PC-3 (cell line): Measurements from ENCODE around the gene C11orf68. TPM values are rescaled to one million over a fixed set of nuclear protein-coding genes. Genes with fewer than 3 reads are reported as not detected.
"Not testable (repeated sequence)": the region's sequence is repeated elsewhere in the genome, so short reads cannot be mapped to it uniquely, and the experiment has no call there.

ENCODE experiments used
- ATAC-seq: fragments of 200-7000 bp; cut with Tn5 transposase; 2 replicates; pipeline ENCODE4 v1.9.1; 2020; ENCODE audit warnings: mild to moderate bottlenecking, moderate library complexity
- BruUV-seq: library from RNA; stranded (reverse); fragments of 400-500 nt; replicated peaks from 2 replicates; lab custom pipeline; 2021; lab: Mats Ljungman, UMichigan
- CTCF ChIA-PET: fragments of 300-600 bp; sonication (Branson Sonifier 250); formaldehyde crosslinking; loops from one replicate; lab custom pipeline; 2022; ENCODE audit warnings: antibody characterized with exemption; lab: Charles Lee
- POLR2A ChIA-PET: fragments of 300-600 bp; sonication (Branson Sonifier 250); formaldehyde crosslinking; loops from one replicate; lab custom pipeline; 2022; ENCODE audit warnings: antibody characterized with exemption; ENCODE audit not compliant: unreplicated experiment; lab: Charles Lee
- DNase-seq: peaks from one replicate; pipeline ENCODE4 v3.0.0-alpha.2; 2015
- H2AFZ ChIP-seq: fragments of 300-600 bp; sonication (generic); 2 replicates; pipeline ENCODE4 v1.6.0; 2016; ENCODE audit warnings: antibody characterized with exemption, low read length
- H3F3A ChIP-seq: fragments of 300-600 bp; sonication (generic); one replicate; pipeline ENCODE4 v1.6.0; 2017; ENCODE audit warnings: antibody characterized with exemption, low read length, control low read depth, mild to moderate bottlenecking; ENCODE audit not compliant: unreplicated experiment
- H3K27ac ChIP-seq: fragments of 300-600 bp; sonication (generic); 2 replicates; pipeline ENCODE4 v1.5.1; 2016; ENCODE audit warnings: mild to moderate bottlenecking, low read length
- H3K27me3 ChIP-seq: fragments of 300-600 bp; sonication (generic); 2 replicates; pipeline ENCODE4 v1.6.1; 2016; ENCODE audit warnings: low read length, mixed read lengths
- H3K36me3 ChIP-seq: fragments of 300-600 bp; sonication (generic); 2 replicates; pipeline ENCODE4 v1.6.1; 2016; ENCODE audit warnings: low read depth, mixed run types, low read length, mixed read lengths
- H3K4me1 ChIP-seq: fragments of 300-600 bp; sonication (generic); 2 replicates; pipeline ENCODE4 v1.5.1; 2016; ENCODE audit warnings: low read length; ENCODE audit not compliant: insufficient read depth
- H3K4me2 ChIP-seq: fragments of 300-600 bp; sonication (generic); 2 replicates; pipeline ENCODE4 v1.6.0; 2016; ENCODE audit warnings: low read length
- H3K4me3 ChIP-seq: fragments of 300-600 bp; sonication (generic); 2 replicates; pipeline ENCODE4 v1.5.1; 2016; ENCODE audit warnings: mild to moderate bottlenecking, low read length, mixed read lengths
- H3K79me2 ChIP-seq: fragments of 300-600 bp; sonication (generic); 2 replicates; pipeline ENCODE4 v1.6.1; 2017; ENCODE audit warnings: low read length, mixed read lengths
- H3K9ac ChIP-seq: fragments of 300-600 bp; sonication (generic); 2 replicates; pipeline ENCODE4 v1.6.0; 2016; ENCODE audit warnings: mild to moderate bottlenecking, low read length
- H3K9me2 ChIP-seq: fragments of 300-600 bp; sonication (generic); replicated peaks from 2 replicates; pipeline ENCODE4 v1.6.1; 2016; ENCODE audit warnings: mixed run types, low read length, mixed read lengths
- H3K9me3 ChIP-seq: fragments of 300-600 bp; sonication (generic); 2 replicates; pipeline ENCODE4 v1.6.1; 2016; ENCODE audit warnings: low read length, mixed read lengths
- H4K20me1 ChIP-seq: fragments of 300-600 bp; sonication (generic); 2 replicates; pipeline ENCODE4 v1.6.1; 2016; ENCODE audit warnings: low read length, mixed read lengths
- CTCF ChIP-seq: fragments of 300-600 bp; sonication (generic); conservative IDR thresholded peaks from 2 replicates; pipeline ENCODE4 v1.5.1; 2017; ENCODE audit warnings: antibody characterized with exemption, low read depth, mild to moderate bottlenecking, low read length
- EZH2 ChIP-seq: fragments of 300-600 bp; sonication (generic); IDR thresholded peaks from one replicate; pipeline ENCODE4 v1.6.1; 2017; ENCODE audit warnings: antibody characterized with exemption, mild to moderate bottlenecking, low read length; ENCODE audit not compliant: unreplicated experiment
- EZH2phosphoT487 ChIP-seq: fragments of 300-600 bp; sonication (generic); IDR thresholded peaks from 2 replicates; pipeline ENCODE4 v1.6.1; 2018; ENCODE audit warnings: mild to moderate bottlenecking, antibody characterized with exemption, low read length, borderline replicate concordance
- intact Hi-C: fragments of 100-400 bp; cut with micrococcal nuclease; formaldehyde crosslinking; loops from 2 replicates; pipeline ENCODE4 v1.9.0; 2023
- total RNA-seq: library from RNA; depleted of rRNA; stranded (reverse); fragments of >200 nt; gene quantifications from 2 replicates; pipeline ENCODE4 v1.2.3, GENCODE V29; 2014

Gene C11orf68
- total RNA-seq, 1 experiment from 2014 or later, result 61.3 TPM

- POLR2A ChIA-PET, result interaction anchor here (0.5 to 0.7 kb wide), 4 partner anchors 9 to 406 kb away, joined by 3 to 5 read pairs (median 3); no protein-coding TSS in a partner anchor
- Histone ChIP-seq H4K20me1 (peaks cover 58% of the 10 kb centered on the region), H3K9ac (no peak overlapping the region), H3K27ac (peak overlapping the region; percentile 13; the same call in 1 of the 2 replicates), H3K9me2 (no peaks in the 10 kb centered on the region), H3K4me3 (peak overlapping the region; percentile 72), H2AFZ (no peak overlapping the region), H3K9me3 (no peaks in the 10 kb centered on the region), H3K79me2 (peaks cover 58% of the 10 kb centered on the region), H3K36me3 (peaks cover 56% of the 10 kb centered on the region), H3K4me1 (peaks cover 42% of the 10 kb centered on the region), H3K27me3 (no peaks in the 10 kb centered on the region), H3F3A (peaks cover 64% of the 10 kb centered on the region), H3K4me2 (peak overlapping the region; percentile 96)
- BruUV-seq, result no TSS peak
- peak; percentile 37 for DNase-seq
- CTCF ChIA-PET, result no interaction called here
- ATAC-seq, result no peak
- TF ChIP-seq EZH2phosphoT487 (no peak), CTCF (peak; percentile 18; the same call in 1 of the 2 replicates), EZH2 (no peak)
- intact Hi-C loops, result no loop called here
Observed at GRCh38 chr11:65894034-65894591, 24.7 kb downstream of the C11orf68 start.

GRCh38 chr11:65892661-65893317, 26.1 kb downstream of the C11orf68 start:
- ATAC-seq (no peak), DNase-seq (peak; percentile 47)
- BruUV-seq, result no TSS peak
- Histone ChIP-seq H4K20me1 (peaks cover 46% of the 10 kb centered on the region), H2AFZ (no peak overlapping the region), H3K79me2 (peaks cover 49% of the 10 kb centered on the region), H3K27ac (peak overlapping the region; percentile 58; the same call in 1 of the 2 replicates), H3K36me3 (peaks cover 44% of the 10 kb centered on the region), H3K9me3 (no peaks in the 10 kb centered on the region), H3F3A (peaks cover 58% of the 10 kb centered on the region), H3K4me2 (peak overlapping the region; percentile 96), H3K4me1 (peaks cover 47% of the 10 kb centered on the region), H3K9me2 (no peaks in the 10 kb centered on the region), H3K9ac (no peak overlapping the region), H3K4me3 (peak overlapping the region; percentile 72), H3K27me3 (no peaks in the 10 kb centered on the region)
- CTCF ChIA-PET, result no interaction called here
- POLR2A ChIA-PET, result interaction anchor here (0.7 to 4.5 kb wide), 4 partner anchors 10 to 255 kb away, joined by 3 to 35 read pairs (median 19); partner anchors contain the start of gene SIPA1
- no peak for TF ChIP-seq EZH2phosphoT487
- TF ChIP-seq CTCF, result no peak
- TF ChIP-seq EZH2, result no peak
- intact Hi-C loops, result no loop called here

DNA sequence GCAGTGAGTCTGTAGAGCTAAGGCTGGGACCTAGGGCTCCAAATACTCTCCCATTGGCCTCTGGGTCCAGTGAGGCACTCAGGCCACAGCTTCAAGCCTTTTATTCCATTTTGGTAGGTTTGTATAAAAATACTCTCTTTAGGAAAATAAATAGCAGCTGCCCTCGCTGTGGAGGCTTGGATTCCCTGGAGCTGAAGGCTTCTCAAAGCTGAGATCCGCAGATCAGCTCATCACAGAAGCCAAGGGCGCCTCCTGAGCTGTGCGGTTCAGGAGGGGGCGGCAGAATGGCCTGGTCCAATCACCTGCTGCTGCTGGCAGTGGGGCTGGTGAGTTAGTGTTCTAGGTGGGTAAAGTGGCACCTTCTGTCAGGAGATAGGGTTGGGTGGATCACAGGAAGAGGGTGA, 26.7 kb downstream of the C11orf68 start:
- Histone ChIP-seq H3K4me2 (peak overlapping the region; percentile 96), H3K36me3 (peaks cover 37% of the 10 kb centered on the region), H4K20me1 (peaks cover 40% of the 10 kb centered on the region), H3K27ac (peak overlapping the region; percentile 58), H3F3A (peaks cover 52% of the 10 kb centered on the region), H3K9ac (peak overlapping the region; percentile 48; the same call in 1 of the 2 replicates), H3K4me3 (peak overlapping the region; percentile 72), H3K4me1 (peaks cover 52% of the 10 kb centered on the region), H3K79me2 (peaks cover 49% of the 10 kb centered on the region)
- H3K9me2 ChIP-seq, intact Hi-C loops, H3K9me3 ChIP-seq, H2AFZ ChIP-seq, H3K27me3 ChIP-seq, DNase-seq, CTCF ChIA-PET, BruUV-seq: not testable (repeated sequence)
- POLR2A ChIA-PET, result interaction anchor here (1.0 to 4.5 kb wide), 4 partner anchors 8 to 24 kb away, joined by 3 to 35 read pairs (median 22); partner anchors contain the start of gene FOSL1
- ATAC-seq, result peak; percentile 0; the same call in 1 of the 2 replicates
